T-helper 1 cell treated with Interleukin-12 subunit alpha and Interleukin-12 subunit beta and Interleukin-4 antibody, amounts not matched to agents 30 μg/mL and 1 μg/mL, for 36 hours (primary cell): ENCODE data around the gene TRPV2.

Experiments used
- H3K27ac Mint-ChIP-seq: one replicate; pipeline ENCODE4 v1.8.0; 2021; ENCODE audit warnings: mild to moderate bottlenecking, mixed read lengths
- H3K27me3 Mint-ChIP-seq: one replicate; pipeline ENCODE4 v1.8.0; 2021; ENCODE audit warnings: low read depth, mixed read lengths
- H3K36me3 Mint-ChIP-seq: one replicate; pipeline ENCODE4 v1.8.0; 2021; ENCODE audit warnings: low read depth, mixed read lengths
- H3K4me1 Mint-ChIP-seq: one replicate; pipeline ENCODE4 v1.8.0; 2021; ENCODE audit warnings: low read depth, mixed read lengths
- H3K4me3 Mint-ChIP-seq: one replicate; pipeline ENCODE4 v1.8.0; 2021; ENCODE audit warnings: mild to moderate bottlenecking, moderate library complexity, mixed read lengths
- H3K9me3 Mint-ChIP-seq: one replicate; pipeline ENCODE4 v1.8.0; 2021; ENCODE audit warnings: mixed read lengths

Gene TRPV2

DNA sequence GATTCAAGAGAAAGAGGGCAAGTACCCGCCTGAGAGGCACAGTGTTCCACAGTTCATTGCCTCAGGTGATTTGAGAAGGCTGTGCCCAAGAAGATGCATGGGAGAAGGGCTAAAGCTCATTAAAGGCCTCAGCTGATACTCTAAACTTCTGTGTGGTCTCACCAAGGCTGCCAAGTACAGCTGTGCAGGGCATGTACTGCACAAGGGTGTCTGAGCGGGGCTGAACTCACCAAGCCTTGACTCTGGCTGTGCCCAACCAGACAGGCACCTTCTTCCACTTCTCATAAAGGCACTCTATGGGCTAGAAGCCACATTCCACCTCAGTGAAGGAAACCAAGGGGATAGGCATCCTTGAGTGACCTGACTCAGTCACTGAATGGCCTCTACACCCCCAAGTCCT lies 63.9 kb downstream of the TRPV2 start:
- no peaks in the 10 kb centered on the region for H3K4me1 Mint-ChIP-seq
- no peak overlapping the region for H3K4me3 Mint-ChIP-seq
- no peaks in the 10 kb centered on the region for H3K9me3 Mint-ChIP-seq
- no peaks in the 10 kb centered on the region for H3K27me3 Mint-ChIP-seq
- H3K27ac Mint-ChIP-seq: no peak overlapping the region
- H3K36me3 Mint-ChIP-seq: no peaks in the 10 kb centered on the region

DNA sequence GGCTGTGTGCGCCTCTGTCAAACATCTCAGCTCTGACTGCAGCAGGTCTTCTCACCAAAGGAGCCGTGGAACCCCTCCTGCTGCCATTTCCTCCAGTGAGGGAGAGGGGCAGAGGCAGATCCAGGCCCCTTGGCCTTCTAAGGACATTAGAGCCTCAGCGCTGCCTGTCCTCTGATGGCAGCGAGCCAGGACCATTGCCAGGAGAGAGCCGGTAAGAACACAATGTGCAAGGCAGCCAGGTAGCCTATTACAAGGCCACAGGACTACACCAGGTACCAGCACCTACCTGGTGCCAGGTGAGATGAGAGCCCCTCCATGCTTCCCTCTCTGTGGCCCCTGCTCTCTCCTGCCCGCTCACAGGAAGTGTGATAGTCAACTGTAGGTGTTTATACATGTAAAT lies 65.6 kb downstream of the TRPV2 start:
- no peak overlapping the region for H3K27ac Mint-ChIP-seq
- H3K27me3 Mint-ChIP-seq: no peaks in the 10 kb centered on the region
- H3K9me3 Mint-ChIP-seq: no peaks in the 10 kb centered on the region
- H3K4me3 Mint-ChIP-seq: no peak overlapping the region
- no peaks in the 10 kb centered on the region for H3K4me1 Mint-ChIP-seq
- H3K36me3 Mint-ChIP-seq: no peaks in the 10 kb centered on the region

DNA sequence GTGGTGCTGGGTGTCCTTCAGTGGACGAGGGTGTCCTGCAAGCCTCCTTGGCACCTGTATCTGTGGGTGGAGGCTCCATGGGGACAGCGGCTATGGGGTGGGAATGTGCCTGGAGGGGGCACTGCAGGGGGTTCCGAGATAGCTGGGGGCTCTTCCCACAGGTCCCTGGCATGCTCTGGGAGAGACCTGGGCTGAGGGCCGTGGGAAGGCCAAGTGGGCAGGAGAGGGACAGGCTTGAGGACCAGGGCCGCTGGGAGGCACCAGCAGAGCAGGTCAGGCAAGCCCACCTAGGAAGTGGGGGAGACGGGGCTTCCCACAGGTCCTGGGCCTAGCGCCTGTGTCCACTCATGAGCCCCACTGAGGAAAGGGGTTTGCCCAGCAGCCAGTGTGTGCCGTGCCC lies 66.9 kb downstream of the TRPV2 start:
- H3K4me1 Mint-ChIP-seq: no peaks in the 10 kb centered on the region
- H3K27ac Mint-ChIP-seq: no peak overlapping the region
- H3K4me3 Mint-ChIP-seq: no peak overlapping the region
- H3K36me3 Mint-ChIP-seq: no peaks in the 10 kb centered on the region
- H3K27me3 Mint-ChIP-seq: no peaks in the 10 kb centered on the region
- no peaks in the 10 kb centered on the region for H3K9me3 Mint-ChIP-seq

DNA sequence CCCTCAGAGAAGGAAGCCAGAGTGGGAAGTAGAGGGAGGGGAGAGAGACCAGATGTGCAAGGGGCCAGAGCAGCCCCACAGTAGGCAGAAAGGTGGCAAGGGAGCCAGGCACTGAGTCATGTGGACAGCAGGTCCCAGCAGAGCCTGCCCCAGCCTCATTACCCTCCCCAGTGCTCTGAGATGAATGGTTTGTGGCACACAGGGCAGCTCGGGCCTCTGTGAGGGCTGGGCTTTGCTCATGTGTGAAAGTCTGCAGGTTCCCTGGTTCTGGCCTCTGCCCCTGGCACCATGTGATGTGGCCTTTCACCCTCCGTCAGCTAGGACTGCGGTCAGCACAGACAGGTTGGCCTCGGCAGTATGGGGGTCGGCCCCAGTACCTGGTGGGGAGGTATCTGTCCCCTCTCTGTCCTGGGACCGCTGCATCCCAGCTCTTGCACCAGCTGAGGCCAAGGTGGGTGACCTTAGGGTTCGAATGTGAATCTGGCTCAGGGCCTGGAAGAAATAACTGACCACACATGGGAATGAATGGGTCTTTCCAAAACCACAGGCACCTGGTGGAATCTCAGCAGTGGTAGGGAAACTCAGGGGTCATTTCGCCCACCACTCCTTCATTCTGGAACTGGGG lies 67.8 kb downstream of the TRPV2 start:
- Mint-ChIP-seq H3K36me3 (no peaks in the 10 kb centered on the region), H3K9me3 (no peaks in the 10 kb centered on the region), H3K4me1 (no peaks in the 10 kb centered on the region), H3K27me3 (no peaks in the 10 kb centered on the region), H3K4me3 (no peak overlapping the region), H3K27ac (no peak overlapping the region)

DNA sequence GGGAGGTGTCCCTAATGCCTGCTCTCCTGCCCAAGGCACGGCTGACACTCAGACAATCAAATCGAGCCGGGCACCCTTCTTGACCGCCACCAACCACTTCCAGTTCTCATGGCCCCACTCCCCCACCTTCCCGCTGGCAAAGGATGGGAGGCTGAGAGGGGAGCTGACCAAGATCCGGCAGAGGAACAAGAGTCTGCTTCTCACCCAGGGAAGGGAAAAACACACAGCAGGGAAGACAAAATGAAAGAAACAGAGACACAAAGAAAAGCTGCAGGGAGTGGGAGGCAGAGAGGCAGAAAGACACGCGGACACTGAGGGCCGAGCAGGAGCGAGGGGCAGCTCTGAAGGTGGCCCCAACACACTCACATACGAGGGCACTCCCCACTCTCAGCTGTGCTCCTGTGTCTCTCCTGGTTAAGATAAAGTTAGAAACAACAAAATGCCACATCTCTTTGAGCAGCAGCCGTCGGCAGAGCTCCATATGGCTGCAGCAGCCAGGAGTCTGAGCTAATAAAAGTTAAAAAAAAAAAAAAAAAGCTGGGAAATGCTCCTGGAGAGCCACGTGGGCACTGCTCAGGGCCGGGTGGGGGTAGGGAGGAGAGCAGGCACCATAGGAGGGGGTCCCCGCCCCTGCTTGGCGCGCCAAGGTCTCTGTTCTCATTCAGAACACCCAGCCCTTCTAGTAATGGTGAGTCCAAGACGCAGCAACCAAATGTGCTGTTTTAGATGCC lies 69.2 kb downstream of the TRPV2 start:
- H3K4me1 Mint-ChIP-seq: peaks cover 2% of the 10 kb centered on the region
- no peak overlapping the region for H3K27ac Mint-ChIP-seq
- H3K27me3 Mint-ChIP-seq: peaks cover 10% of the 10 kb centered on the region

More for the DNA sequence above, 69.2 kb downstream of the TRPV2 start:
- H3K36me3 Mint-ChIP-seq: no peaks in the 10 kb centered on the region
- no peaks in the 10 kb centered on the region for H3K9me3 Mint-ChIP-seq
- H3K4me3 Mint-ChIP-seq: no peak overlapping the region
